SKM-1 treated with dmso at 0.1 percent for 144 hours (cell line): ENCODE data around the gene CFAP119.

Experiments
- DNase-seq: peaks from one replicate; lab custom pipeline; 2025; ENCODE audit not compliant: unreplicated experiment; lab: John Stamatoyannopoulos, UW

CFAP119 gene

DNA sequence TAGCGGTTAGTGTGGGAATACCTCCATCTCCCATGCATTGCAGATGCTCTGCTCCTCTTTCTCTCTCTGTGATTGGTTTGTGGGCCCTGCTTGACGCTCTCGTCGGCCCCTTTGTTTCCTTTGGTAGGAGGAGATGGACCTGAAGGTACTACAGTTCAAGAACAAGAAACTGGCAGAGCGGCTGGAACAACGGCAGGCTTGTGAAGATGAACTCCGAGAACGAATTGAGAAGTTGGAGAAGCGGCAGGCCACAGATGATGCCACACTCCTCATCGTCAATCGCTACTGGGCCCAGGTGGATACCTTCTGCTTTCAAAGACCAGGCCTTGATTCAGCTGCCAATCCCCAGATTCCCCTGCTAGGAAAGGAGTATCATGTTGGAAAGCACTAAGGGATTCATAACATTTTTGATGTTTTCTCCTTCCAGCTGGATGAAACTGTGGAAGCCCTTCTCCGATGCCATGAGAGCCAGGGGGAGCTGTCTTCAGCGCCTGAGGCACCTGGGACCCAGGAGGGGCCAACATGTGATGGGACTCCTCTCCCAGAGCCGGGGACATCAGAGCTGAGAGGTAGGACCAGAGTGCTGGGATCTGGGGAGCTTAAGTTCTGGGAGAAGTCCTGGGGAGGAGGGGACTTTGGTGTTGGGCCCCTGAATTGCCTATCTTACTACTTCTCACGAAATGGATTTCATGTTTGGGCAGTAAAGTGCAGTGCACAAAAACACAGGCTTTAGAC is 1.3 kb upstream of the CFAP119 start:
- no peak for DNase-seq

DNA sequence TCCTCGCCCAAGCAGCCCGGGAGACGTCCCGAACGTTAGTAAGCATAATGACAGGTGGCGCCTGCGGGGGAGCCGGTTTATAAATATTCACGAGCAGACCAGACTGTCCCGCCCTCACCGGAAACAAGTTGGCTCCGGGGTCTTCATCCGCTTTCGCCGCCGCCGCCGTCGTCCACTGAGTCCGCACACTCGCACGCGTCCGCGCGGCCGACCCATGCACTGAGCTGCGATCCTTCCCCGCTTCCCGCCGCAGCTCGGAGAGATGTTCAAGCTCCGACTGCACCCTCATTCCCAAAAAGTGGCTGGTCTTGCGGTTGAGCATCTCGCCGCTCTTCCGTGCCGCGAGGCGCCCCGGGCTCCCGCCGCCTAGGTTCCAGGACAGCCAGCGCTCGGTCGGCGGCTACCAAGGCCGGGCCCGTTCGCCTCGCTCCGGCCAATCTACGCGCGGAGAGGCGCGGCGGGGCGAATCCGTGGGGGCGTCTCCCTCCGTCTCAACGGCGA is 385 bp downstream of the CFAP119 start:
- DNase-seq, result no peak

DNA sequence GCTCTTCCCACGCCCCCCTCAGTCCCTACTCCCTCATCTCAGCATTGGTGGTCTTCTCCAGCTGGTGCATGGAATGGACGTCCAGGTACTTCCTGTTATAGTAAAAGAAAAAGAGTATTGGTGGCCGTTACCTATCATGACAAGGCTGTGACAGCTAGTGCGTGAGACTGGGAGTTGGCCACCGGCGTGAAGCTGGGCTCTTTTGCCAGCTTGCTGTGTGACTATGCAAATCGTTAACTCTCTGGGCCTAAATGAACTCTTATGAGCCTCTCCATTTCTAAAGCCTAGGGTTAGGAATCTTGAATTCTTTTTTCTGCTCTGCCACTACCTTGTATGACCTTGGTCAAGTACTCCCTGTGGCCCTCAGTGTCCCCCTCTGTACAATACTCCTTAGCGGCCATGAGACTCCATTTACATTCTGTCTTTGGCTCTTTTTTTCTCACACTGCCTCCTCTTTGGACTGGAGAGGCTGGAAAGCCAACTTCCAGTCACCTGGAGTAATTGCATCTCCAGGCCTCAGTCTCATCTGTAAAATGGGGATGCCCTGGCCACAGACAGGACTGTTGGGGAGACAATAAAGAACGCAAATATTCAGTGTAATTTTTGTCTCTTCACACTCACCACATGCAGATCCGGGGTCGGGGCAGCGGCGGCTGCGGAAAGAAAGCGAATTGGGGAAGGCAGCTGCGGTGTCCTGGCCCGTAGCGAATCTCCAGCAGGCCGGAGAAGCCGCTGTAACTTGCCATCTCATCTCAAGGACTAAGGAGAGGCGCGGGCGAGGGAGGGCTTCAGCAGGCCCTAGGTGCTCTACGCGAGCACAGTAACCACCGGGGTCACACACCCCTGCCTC is 1.1 kb downstream of the CFAP119 start:
- no peak for DNase-seq

DNA sequence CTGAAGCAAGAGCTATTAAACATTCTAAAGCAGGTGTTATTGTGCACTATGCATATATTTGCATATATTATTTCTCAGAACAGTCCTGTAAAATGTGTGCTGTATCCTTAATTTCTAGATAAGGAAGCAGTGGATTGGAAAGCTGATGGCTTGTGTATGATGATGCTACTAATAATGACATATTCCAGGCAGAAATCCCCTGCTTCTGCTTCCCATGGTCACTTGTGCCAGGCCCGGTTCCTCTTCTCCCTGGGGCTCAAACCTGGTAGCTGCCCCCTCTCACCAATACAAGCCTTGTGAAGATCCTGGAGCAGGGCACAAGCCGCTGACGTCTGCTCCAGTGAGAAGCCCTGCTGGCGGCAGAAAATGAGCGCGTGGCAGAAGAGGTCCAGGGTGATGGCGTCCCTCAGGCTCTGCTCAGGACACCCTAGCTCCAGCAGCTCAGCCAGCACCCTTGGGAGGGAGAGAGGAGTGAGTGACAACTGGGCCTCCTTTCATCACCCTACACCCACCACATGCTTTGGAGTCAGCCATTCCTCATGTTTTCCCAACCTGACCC is 1.8 kb downstream of the CFAP119 start:
- no peak for DNase-seq

DNA sequence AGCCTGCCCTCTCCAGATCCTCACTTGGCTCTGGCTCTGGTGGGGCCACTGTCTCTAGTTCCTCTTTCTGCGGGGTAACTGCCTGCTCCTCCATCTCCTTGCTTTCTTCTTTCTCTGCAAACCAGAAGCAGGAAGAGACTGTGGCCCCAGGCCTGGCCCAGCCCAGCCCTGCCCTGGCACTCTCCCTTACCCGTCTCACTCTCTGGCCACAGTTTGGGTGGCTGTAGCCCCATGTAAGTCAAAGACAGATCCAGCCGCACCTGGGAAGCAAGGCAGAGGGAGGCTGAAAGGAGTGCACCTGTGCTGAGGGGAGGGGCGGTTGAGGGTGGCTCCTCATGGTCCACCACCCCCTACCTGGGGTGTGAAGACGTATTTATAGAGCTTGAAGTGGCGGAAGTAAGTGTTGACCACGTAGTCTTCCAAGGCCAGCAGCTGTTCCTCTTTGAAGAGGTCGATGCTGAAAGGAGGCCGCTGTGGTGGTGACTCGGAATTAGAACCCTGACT is 2.8 kb downstream of the CFAP119 start:
- DNase-seq, result peak; percentile 89

DNA sequence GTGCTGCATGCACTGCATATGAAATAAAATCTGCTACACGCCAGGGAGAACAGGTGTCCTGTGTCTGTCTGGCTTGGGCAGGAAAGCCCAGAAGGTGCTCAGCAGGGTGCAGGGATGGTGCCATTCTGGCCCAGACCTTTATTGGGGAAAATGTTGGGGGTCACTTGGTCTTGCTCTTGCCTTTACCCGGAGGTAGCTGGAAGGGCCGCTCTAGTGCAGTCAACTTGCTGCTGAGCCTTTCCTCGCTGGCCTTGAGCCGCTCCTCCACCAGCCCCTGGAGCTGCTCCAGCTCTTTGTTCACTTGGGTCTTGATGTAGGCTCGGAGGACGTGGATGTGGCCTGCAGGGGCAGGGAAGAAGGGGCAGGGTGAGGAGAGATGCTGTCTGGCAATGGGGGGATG is 4.5 kb downstream of the CFAP119 start:
- no peak for DNase-seq

DNA sequence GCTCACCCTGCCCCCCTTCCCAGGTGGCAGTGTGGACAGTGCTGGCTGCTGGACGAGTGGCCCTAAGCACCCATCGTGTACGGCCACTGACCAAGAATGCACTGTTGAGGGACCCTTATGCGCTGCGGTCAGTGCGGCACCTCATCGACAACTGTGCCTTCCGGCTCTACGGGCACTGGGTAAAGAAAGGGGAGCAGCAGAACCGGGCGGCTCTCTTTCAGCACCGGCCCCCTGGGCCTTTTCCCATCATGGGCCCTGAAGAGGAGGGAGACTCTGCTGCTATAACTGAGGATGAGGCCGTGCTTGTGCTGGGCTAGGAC is 5.1 kb downstream of the CFAP119 start:
- no peak for DNase-seq

DNA sequence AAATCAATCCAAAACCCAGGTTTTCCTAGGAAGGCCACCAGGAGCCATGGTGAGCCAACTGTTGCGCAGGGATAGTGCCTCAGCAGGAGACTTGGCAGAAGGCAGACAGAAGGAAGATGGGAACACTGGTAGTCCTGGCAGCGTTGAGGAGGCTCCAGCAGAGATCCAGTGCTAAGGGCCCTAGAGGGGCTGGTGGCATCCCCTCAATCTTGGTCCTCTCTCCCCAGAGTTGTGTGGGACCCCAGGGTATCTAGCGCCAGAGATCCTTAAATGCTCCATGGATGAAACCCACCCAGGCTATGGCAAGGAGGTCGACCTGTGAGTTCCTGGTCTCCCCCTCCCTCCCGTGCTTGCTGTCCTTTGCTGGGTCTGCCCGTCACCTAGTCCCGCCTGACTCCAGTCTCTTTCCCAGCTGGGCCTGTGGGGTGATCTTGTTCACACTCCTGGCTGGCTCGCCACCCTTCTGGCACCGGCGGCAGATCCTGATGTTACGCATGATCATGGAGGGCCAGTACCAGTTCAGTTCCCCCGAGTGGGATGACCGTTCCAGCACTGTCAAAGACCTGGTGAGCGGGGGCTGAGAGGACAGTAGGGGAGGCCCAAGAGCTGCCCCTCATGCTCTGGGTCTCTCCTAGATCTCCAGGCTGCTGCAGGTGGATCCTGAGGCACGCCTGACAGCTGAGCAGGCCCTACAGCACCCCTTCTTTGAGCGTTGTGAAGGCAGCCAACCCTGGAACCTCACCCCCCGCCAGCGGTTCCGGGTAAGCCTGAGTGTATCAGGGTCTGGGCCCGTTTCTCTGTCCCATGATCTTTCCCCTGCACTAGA is 5.7 kb downstream of the CFAP119 start:
- DNase-seq, result no peak

DNA sequence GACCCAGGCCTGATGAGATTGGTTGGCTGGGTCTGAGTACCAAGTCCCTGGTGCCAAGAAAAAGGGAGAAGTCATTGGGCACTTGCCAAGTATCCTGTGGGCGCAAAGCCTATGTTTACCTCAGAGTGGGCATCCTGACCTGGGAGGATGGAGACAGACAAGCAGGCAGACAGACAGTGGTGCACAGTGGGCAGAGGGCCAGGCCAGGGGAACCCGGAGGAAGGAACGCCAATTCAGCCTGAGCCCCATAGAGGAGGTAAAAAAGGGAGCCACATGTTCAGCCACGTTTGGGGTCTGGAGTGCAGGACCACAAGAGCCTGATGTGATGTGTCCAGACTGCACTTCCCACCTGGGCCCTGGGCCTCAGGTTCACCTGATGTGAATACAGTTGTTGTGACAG is 8.3 kb downstream of the CFAP119 start:
- no peak for DNase-seq

DNA sequence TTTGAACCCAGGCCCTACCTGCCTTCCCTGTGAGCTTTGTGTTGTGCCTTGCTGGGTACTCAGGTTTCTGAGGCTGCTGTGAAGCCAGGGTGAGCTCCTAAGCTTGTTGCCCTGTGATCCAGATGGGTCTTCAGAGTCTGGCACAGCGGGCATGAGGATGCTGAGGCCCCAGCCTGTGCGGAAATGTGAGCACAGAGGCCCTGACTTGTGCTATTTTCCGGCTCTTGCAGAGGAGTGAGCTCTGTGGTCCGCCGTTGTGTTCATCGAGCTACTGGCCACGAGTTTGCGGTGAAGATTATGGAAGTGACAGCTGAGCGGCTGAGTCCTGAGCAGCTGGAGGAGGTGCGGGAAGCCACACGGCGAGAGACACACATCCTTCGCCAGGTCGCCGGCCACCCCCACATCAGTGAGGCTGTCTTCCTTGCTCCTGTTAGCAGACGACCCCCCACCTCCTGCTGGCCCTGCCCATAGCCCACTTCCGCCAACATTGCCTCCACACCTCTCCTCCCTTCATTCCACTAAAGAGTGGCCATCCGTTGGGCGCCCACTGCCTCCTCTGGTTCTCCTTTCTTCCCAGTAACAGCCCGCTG is 10.9 kb downstream of the CFAP119 start:
- no peak for DNase-seq

DNA sequence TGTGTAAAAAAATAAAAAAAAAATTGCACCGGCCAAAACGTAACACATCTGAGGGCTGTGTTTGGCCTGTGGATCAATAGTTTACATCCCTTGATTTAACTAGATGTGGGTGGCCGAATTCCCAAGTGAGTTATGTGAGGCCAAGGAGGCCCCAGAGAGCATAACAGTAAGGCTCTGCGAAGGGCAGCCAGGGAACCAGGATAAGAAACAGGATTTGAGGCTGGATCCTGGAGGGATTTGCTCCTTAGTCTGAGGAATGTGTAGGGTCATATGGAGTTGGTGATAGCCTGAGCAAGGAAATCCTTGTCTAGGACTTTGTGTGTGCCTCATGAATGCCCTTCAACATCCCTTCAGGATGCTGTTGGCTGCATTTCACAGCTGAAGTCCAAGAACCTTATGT is 11.7 kb downstream of the CFAP119 start:
- no peak for DNase-seq

DNA sequence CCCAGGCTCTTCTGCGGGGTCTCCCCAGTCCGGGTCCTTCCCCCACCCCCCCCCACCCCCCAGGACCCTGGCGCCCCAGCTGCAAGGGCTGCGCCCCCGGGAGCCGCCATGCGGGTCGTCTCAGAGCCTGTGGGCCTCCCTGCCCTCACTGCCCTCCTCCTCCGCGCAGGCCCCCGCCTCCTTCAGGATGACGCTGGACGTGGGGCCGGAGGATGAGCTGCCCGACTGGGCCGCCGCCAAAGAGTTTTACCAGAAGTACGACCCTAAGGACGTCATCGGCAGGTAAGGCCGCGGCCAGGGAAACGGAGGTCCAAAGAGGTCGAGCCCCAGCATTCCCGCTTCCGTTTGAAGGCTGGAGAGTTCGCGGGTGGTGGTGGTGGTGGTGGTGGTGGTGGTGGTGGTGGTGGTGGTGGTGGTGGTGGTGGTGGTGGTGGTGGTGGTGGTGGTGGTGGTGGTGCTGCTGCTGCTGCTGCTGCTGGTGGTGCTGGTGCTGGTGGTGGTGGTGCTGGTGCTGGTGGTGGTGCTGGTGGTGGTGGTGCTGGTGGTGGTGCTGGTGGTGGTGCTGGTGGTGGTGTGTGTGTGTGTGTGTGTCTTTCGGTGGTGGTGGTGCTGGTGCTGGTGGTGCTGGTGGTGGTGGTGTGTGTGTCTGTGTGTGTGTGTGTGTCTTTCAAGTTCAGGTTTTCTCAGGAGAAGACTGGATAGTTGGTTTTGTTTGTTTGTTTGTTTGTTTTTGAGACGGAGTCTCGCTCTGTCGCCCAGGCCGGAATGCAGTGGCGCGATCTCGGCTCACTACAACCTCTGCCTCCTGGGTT is 13.0 kb downstream of the CFAP119 start:
- DNase-seq, result peak; percentile 6

DNA sequence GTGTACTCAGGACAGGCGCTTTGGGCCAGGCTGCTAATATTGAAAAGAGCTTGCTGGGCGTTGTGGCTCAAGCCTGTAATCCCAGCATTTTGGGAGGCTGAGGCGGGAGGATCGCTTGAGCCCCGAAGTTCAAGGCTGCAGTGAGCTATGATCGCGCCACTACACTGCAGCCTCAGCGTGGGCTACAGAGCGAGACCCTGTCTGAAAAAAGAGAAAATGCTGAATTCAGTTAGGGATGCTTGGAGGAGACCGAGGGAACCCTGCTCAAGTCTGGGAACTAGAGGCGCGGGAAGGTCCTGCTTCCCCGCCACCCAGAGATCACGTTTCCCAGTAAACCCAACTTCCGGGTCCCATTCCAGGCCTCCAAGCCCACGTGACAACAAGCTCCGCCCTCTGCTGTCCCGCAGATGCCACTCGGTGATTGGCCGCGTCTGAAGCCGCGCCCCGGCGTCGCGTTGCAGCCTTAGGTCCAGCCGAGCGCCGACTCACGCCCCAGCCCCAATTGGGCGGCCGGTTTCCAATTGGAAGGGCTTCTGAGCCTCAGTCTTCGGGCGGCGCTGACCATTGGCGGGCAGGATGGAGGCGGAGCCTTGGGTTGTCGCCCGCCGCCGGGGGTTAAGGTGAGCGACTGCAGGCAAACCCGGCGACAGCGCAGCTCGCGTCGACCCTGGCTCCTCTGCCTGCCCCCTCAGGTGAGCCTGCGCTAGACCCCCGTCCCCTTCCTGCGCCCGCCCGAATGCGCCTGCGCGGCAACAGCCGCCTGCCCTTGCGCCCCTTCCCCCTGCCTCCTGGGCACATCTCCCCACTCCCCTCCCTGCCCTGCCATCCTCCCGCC is 13.8 kb downstream of the CFAP119 start, which contains the start of gene PHKG2:
Gene PHKG2, plus strand, starts transcription at position 627 of the 835 bp plus-strand sequence. CDS start 396 bp downstream, outside the sequence.
- peak; percentile 98 for DNase-seq

DNA sequence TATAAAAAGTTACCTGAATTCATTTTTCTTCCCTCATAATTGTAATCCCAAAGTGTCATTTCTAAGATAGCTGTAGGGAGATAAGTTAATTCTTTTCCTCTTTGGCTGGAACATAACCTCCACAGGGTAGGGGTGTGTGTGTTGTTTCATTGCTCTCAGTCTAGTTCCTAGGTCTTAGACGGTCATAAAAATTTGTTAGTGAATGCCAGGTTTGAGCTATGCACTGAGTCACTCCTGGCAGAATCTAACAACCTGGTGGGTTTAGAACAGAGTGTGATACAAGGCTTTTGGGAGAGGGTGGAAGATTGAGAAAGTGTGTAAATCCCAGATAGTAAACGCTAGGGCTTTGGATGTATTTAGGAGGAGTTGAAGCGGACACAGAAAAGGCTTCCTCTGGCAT is 14.5 kb downstream of the CFAP119 start:
- DNase-seq, result no peak

DNA sequence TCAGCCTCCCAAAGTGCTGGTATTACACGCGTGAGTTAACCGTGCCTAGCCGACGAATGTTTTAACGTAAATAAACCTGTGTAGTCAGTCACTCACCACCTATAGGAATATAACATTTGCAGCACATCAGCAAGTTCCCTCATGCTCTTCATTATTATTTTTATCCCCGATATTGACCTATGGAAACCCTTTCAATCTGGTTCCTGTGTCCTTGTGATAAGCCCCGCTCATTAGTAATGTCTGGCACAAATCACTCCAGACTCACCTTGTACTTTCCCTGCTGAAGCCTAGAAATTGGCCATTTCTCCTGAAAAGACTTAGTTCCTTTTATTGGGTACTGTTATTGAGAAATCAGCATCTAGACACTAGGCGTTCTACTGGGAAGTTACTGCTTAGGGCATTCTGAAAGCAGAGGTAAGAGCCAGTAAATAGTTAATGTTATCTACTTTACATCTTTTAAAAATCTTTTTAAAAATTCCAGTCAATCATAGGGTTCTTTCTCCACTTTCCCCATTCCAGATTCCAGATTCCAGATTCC is 15.2 kb downstream of the CFAP119 start:
- no peak for DNase-seq

DNA sequence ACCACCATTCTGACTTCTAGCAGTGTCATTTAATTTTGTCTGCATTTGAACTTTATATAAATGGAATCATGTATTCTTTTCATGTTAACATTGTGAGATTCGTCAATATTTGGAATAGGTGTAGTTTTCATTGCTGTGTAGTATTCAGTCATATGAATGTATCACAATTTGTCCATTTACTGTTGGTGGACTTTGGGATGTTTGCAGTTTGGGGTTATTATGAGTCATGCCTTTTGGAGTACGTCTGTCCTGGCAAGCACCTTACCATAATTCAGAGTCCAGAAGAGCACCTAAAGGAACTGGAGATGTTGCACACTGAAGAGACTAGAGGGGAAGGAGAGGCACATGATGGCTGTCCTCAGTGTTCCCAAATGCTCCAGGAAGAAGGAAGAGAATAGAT is 16.8 kb downstream of the CFAP119 start:
- no peak for DNase-seq

DNA sequence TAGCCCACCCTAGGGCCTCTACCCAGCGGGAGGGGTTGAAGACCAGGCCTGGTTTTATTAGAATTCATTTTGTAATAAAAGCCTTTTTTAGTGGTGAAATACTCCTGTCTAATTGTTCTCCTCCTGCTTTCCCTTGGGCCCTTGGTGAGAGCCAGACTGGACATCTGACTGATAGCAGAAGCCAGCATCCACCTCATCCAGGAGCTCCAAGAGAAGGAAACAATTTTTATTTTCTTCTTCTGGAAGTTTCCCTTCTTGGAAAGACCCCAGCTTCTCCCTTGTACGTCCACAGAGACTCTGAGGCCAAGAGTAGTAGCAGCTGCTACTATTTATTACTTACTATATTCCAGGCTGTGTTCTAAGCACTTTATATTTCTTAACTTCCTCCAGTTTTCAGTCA is 17.7 kb downstream of the CFAP119 start:
- no peak for DNase-seq

DNA sequence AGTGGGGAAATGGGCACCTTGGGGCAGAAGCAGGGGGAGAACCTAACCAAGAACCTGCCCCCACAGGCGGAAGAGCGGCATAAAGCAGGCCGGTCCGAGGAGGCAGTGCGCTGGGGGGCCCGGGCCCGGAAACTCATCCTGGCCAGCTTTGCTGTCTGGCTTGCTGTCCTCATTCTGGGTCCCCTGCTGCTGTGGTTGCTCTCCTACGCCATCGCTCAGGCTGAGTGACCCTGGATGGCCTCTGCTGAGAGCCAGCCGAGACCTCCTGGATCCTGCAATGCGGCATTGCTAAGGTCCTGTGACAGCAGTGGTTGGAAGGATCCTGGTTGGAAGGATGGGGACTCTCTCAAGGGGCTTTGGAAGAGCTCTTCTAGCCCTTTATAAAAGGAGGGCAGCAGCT is 18.1 kb downstream of the CFAP119 start:
- no peak for DNase-seq
